HG03103 (cell line): Measurements from ENCODE around the gene DACH1.

Source experiments
- ATAC-seq: cut with Tn5 transposase; IDR thresholded peaks from one replicate; pipeline ENCODE4 v1.9.1; 2021; ENCODE audit warnings: low read depth; ENCODE audit not compliant: unreplicated experiment

DACH1 gene

GRCh38 chr13:71718931-71719330 lies 148.1 kb downstream of the DACH1 start:
- ATAC-seq, result no peak

DNA sequence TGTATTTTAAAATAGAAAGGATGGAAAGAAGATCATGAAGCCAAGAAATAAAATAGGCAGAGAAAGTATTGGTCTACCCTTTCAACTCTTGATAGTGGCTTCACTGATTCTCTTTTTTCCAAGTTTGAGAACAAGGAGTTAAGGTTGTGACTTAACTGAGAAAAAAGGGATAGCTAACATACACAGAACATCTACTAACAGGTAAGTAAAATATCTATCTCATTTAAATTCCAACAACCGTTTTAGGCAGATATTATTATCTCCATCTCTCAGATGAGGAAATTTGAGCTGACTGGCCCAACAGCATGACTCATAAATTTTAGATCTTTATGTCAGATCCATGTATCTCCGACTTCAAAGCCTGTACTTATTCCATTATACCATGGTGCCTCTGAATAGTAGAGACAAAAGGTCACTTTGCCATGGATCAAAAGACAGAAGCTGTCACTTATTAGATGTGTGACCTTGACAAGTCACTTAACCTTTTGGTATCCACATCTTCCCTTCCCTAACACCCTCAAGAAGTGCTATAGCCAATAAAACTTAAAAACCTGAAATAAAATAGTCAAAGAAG lies 152.1 kb downstream of the DACH1 start:
- ATAC-seq, result no peak

- no peak for ATAC-seq
These were observed 153.9 kb downstream of the DACH1 start for GRCh38 chr13:71712988-71713653.

GRCh38 chr13:71704656-71705055 lies 162.3 kb downstream of the DACH1 start:
- ATAC-seq, result no peak

GRCh38 chr13:71703138-71703537 lies 163.9 kb downstream of the DACH1 start:
- no peak for ATAC-seq

DNA sequence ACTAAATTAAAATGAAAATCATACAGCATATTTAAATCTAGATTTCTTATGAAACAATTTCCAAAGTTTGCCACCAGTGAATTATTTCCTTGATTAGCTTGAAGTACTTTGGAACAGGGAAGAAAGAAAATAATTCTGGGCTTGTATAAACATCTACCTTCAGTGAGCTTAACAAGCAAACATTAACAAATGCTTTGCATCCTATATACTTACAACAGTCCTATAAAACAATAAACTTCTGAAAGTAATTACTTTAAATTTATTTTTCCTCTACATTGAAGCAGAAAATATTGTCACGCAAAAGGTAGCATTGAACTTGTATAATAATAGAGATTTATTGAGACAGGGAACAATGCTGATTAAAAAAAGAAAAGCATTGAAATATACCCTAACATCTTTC lies 164.8 kb downstream of the DACH1 start:
- ATAC-seq, result no peak

- no peak for ATAC-seq
These were observed 165.3 kb downstream of the DACH1 start for GRCh38 chr13:71701741-71702140.

DNA sequence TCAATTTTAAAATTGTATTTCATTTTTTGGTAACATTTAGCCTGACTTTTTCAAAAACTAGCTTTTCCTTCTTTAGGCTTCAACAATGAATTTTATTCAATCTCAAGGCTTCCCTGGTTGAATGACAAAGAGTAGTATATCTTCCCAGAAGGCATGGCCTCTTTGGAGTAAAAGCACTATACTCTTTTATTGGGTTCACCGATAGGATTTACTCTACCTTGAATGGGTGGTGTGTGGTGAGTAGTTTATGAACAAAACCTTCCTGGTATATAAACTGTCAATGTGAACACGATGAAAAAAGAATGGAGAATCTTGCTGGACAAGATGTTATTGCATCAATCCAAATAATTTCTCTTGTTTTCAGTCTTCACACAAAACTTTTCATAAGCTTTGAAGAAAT lies 167.7 kb downstream of the DACH1 start:
- no peak for ATAC-seq

- no peak for ATAC-seq
These were observed 171.3 kb downstream of the DACH1 start for GRCh38 chr13:71695662-71696061.

GRCh38 chr13:71685072-71685471 lies 181.9 kb downstream of the DACH1 start:
- ATAC-seq, result no peak

- ATAC-seq, result no peak
These were observed 184.9 kb downstream of the DACH1 start for GRCh38 chr13:71681901-71682613.

DNA sequence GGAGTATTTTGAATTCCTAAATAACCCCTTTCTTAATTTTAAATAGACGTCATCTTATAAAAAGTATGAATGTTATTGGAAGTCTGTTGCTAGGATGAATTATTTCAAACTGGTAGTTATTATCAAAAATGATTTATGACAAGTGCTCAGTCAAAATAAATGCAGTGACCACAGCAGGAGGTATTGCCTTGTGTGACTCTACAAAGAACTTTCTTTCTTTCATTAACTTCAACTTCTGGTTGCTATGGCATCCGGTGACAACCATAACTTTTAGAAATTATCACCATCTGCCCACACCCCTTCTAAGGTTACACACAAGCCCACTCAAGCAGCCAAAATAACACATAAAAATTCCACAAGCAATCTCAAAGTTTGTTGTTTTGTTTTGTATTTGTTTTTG lies 189.9 kb downstream of the DACH1 start:
- no peak for ATAC-seq

DNA sequence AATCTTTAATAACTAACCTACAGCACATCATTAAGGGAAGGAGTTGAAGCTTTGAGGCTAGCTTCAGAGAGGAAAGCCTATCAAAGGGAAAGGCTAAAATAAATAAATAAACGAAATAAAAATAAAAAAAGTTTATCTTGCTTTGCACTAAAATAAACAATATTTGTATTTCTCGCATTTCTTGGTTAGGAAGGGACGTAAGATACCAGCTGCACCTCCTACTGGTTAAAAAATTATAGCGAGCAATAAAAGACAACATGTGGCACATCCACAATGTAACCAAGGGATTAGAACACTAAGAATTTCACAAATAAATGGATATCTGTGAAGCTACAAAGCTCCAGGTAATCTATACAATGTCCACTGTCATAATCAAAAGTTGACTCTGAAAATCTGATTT lies 194.5 kb downstream of the DACH1 start:
- ATAC-seq, result no peak

- no peak for ATAC-seq
These were observed 203.6 kb downstream of the DACH1 start for GRCh38 chr13:71663431-71663830.

GRCh38 chr13:71661921-71662320 lies 205.1 kb downstream of the DACH1 start:
- ATAC-seq, result no peak

- ATAC-seq, result no peak
These were observed 207.6 kb downstream of the DACH1 start for GRCh38 chr13:71659404-71659803.

- no peak for ATAC-seq
These were observed 221.5 kb downstream of the DACH1 start for GRCh38 chr13:71645467-71645866.

DNA sequence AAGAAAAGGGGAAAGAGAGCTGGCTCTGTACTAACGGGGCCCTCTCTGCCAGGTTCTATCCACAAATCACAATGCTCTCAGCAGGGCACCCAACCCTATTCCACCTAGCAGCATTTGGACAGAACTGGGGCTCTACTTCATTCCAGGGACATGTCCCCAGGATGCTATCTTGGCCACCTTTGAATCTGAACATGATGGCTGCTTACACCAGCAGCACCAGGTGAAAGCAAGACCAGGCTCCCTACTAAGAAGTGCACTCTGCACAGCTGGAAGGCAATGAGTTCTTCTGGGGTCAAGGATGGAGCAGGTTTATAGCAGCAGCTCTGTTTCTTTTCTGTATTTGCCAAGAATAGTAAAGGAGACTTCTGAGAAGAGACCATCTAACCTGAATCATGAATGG lies 222.4 kb downstream of the DACH1 start:
- ATAC-seq, result no peak

GRCh38 chr13:71643448-71643860 lies 223.6 kb downstream of the DACH1 start:
- no peak for ATAC-seq

GRCh38 chr13:71638751-71639150 lies 228.3 kb downstream of the DACH1 start:
- ATAC-seq, result no peak

DNA sequence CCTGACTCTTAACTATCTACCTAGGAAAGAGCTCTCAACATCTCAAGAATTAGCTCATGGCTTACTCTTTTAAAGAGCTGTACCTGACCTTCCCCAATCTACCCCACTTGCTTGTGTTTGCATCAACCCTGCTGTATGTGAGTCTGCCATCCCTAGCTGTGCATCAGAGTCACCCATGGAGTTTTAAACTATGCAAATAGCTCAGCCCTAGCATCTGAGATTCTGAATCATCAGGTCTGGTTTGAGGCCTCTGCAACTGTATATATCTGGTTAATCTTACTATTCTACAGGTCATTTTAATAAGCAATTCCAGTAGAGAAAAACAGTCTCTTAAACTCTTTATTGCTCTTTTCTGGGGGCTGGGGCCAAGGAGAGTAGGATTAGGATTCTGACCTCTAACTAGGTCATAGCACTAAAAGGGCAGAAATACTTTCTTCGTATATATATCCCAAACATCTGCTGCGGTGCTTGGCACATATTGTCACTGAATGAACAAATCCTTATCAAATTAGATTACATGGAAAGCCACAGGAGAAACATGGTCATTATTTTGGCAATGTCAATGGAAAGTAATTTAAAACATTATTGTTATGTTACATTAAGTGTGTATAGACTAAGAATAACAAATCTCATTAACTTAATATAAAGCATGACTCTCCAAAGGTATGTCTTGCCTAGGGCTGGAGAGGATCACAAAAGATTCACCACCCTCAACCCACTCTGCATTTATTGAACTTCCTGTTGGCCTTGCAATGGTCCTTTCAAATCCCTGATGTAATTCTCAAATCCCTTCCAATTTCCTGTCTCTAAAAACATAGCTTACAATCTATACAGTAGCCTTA lies 232.2 kb downstream of the DACH1 start:
- ATAC-seq, result no peak
